Endometrium (tissue), 2 donors: ENCODE data around the gene GRIK1.
"Not testable (repeated sequence)": the region's sequence is repeated elsewhere in the genome, so short reads cannot be mapped to it uniquely, and the experiment has no call there.

Experiments used
- FAIRE-seq: peaks from 2 replicates; lab custom pipeline; 2012; peaks lifted over from hg19 to GRCh38; lab: Jason Lieb, UNC
- donor health status: control.
- donor health status: control.

GRIK1 gene

DNA sequence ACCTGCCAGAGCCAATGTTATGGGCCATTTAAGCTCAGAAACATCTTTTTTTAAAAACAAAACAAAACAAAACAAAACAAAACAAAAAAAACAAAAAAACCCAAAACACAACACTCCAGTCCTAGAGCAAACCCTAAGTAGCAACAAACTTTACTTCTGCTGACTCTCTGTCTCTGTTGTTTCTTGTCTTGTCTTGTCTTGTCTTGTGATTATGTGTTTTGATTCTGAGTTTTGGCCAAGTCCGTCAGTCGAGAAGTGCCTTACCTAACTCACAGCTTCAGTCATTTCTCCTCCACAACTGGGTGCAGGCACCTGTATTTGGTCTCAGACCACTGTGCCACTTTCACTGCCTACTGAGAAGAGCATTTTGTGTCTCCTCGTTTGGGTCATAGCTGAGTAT is 333.2 kb downstream of the GRIK1 start:
- no peak for FAIRE-seq

DNA sequence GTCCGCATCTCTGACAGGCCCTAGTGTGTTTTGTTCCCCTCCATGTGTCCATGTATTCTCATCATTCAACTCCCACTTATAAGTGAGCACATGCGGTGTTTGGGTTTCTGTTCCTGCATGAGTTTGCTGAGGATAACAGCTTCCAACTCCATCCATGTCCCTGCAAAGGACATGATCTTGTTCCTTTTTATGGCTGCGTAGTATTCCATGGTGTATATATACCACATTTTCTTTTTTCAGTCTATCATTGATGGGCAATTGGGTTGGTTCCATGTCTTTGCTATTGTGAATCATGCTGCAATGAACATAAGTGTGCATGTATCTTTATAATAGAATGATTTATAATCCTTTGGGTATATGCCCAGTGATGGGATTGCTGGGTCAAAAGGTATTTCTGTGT is 334.6 kb downstream of the GRIK1 start:
- not testable (repeated sequence) for FAIRE-seq

GRCh38 chr21:29604076-29604475 is 335.7 kb downstream of the GRIK1 start:
- FAIRE-seq: no peak

- FAIRE-seq: no peak
These were observed 338.7 kb downstream of the GRIK1 start for GRCh38 chr21:29601047-29601446.

DNA sequence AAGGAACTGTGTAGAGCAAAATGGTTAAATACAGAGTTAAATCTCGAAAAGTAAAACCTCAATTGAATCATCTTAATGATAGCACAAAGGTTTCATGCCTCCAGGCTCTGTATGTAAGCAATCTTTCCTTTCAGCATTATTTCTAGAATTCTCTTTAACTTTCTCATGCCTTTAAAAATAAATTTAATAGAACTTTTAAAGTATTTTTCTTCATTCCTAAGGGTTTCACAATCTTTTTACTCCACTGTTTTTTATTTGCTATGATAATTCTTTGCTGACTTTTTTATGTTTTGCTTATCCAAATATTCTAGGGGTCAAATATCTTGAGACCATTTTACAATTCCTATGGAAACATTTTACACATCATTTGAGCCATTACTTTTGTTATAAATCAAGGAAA is 353.1 kb downstream of the GRIK1 start:
- peak; percentile 99 for FAIRE-seq

GRCh38 chr21:29585462-29585861 is 354.3 kb downstream of the GRIK1 start:
- no peak for FAIRE-seq

- no peak for FAIRE-seq
These were observed 356.3 kb downstream of the GRIK1 start for GRCh38 chr21:29583424-29583924.

DNA sequence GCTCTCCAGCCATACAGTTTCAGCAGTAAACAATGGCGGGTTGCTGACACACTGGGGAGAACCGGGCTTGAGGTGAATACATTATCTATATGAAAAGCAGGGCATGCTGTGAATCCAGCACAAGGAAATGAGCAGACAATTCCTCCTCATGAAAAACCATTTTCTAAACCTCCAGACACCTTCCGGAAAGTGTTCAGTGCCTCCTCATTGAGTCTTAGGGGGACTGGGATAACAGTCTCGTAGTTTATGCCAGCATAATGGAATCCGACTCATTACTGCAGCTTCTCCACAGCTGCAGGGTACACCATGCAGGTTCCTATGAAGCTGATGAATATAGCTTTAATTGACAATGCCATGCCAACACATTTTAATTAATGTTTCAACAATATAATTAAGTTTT is 356.9 kb downstream of the GRIK1 start:
- no peak for FAIRE-seq

GRCh38 chr21:29581393-29581792 is 358.4 kb downstream of the GRIK1 start:
- FAIRE-seq: no peak

DNA sequence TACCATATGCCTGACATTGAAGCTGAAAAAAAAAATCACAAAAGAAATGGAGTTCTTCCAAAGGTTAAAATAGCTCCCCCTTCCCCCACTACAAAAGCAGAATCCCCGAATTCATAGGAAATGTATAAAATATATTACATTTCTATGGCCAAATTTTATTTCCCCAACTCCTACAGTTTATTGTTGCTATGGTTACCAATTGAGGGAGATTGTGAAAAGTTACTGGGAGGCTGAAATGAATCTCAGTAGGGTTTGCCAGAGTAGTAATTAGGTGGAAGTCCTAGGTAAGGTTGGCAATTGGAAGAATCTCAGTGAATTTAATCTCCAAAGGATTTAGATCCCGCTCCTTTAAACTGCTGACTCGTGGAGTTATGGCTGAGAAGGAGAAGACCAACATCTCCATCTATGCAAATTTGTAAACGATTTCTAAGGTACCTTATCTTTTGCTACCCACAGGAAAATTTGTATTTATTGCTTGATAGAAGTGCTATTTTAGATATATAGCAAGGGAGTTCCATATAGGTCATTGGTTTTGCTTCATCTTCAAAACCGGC is 359.0 kb downstream of the GRIK1 start:
- FAIRE-seq: no peak

- FAIRE-seq: no peak
These were observed 361.5 kb downstream of the GRIK1 start for GRCh38 chr21:29578306-29578705.

GRCh38 chr21:29571949-29572348 is 367.8 kb downstream of the GRIK1 start:
- no peak for FAIRE-seq

- peak; percentile 85 for FAIRE-seq
These were observed 371.6 kb downstream of the GRIK1 start for GRCh38 chr21:29568020-29568697.

DNA sequence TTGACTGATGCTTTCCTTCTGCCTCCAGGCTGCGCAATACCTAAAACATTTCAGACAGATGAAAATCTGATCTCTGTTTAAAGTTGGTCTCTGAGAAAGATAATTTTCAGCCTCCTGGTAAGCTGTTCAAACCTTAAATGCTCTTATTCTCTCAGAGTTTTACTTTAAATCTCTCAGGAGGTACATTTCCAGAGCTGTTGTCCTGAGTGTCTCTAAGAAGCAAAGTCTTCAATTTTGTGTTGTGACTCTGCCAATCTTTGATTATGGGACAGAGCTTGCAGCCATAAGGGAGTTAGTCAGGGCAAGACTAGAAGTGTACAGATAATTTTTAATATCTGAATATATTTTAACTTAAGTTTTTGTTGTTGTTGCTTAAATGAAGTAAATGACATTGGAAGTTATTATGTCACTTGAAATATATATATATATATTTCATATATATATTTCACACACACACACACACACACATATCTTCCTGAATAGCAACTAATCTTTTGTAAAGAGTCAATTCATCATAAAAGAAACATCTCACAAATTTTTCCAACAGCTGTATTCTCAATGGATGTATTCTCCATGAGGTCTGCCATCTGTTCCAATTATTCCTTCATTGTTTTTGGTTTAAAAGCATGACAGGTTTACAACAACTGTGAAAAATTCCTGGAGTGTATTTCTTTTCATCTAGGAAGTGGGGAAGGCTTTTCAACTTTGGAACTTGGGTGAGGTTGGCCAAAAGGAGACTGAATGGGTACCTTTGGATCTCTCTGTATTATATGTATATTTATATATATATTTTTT is 381.7 kb downstream of the GRIK1 start:
- no peak for FAIRE-seq

DNA sequence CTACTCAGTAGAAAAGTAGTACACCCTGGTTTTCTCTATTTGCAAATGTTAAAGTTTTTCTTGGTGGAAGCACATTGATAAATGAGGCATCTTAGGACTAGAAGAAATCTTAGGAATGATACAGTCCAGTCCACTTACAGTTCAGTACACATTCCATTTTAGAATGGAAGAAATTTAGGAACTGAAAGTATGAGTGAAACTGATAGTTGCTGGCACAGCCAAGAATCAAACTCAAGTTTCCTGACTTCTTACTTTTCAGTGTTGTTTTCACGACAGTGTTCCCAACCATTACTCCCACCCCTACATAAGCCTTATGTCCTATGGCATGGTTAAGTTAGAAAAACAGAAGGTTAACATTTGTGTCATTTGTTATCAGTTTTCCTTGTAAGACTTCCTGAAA is 382.6 kb downstream of the GRIK1 start:
- no peak for FAIRE-seq

- no peak for FAIRE-seq
These were observed 384.2 kb downstream of the GRIK1 start for GRCh38 chr21:29555601-29556000.

DNA sequence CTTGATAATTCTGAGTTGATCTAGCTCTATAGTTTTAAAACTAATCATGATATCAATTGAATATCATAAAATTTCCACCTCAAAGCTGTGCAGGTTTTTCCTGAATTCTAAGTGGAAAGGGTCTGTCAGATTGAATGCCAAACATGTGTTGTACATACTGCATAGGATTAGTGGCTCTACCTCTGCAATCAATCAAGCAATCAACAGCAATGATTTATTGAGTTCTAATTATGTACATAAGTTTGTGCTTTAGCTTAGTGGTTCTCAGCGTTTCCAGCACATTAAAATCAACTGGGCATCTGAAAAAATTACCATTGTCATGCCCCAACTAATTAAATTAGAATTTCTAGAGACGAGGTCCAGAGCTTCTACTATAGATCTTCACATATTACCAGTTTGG is 389.6 kb downstream of the GRIK1 start:
- no peak for FAIRE-seq

DNA sequence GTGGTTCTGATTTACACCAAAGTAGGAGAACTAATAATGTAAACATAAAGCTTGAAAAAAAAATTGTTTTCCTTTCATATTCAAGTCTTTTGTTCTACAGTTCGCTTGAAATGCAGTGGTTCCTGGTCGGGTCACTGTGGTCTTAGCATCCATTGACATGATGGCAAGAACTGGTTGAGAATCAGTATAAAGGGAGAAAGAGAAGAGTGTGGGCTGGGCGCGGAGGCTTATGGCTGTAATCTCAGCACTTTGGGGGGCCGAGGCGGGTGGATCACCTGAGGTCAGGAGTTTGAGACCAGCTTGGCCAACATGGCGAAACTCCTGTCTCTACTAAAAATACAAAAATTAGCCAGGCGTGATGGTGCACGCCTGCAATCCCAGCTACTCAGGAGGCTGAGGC is 390.2 kb downstream of the GRIK1 start:
- FAIRE-seq: no peak

DNA sequence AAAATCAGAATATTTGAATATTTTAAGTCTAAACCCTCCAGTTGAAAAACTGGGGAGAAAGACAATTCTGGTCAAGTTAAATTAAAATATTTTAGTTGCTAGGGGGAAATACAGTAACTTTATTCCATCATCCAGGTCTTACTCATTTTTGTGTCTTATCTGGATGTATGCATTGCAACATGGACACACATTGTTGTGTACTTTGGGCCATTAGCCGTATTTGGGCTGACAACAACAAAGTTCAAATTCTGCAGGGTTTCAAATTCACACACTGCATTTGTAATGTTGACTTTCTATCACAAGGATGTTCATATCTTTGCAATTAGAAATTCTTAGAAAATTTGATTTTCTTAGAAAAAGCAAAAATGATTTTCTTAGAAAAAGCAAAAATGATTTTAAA is 391.8 kb downstream of the GRIK1 start:
- no peak for FAIRE-seq

DNA sequence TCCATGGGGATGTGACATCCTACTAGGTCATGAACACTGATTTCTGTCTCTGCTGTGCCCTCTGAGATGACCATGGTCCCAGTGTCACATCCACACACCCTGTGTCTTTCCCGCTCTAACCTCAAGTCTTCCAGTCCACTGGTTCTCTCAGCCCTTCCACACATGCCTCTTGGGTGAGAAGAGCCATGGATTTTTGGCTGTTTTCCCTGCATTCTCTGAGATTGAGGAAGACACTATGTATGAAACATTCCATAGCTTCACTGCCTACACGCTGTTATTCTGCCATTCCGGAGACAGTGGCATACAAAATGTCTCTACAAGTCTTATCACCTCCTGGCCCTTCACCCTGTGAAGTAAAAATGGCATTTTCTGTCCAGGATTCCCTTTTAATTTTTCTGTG is 393.7 kb downstream of the GRIK1 start:
- FAIRE-seq: no peak

GRCh38 chr21:29540289-29540688 is 399.5 kb downstream of the GRIK1 start:
- no peak for FAIRE-seq

GRCh38 chr21:29538115-29538514 is 401.7 kb downstream of the GRIK1 start:
- no peak for FAIRE-seq

- no peak for FAIRE-seq
These were observed 405.3 kb downstream of the GRIK1 start for GRCh38 chr21:29534448-29534847.
